Measurements from ENCODE around the gene NKAPD1.

DNA sequence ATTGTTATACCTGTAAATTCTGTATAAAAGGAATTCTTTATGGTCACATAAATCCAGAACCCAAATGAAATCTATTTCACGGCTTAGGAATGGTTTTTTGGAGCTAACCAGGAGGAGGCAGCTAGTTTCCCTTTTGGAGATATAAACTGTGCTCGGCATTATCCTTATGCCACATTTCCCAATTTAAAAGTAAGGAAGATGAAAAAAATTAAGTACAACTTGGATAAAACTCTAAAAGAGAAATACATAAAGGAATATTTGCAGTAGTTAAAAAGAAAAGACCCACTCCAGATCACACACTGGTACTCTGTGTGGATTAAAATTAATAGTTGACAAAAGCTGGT is 31.2 kb upstream of the NKAPD1 start:
- TF ChIP-seq CTCF (IDR thresholded peaks at IDR 0.05) (no peak), EZH2 (IDR thresholded peaks at IDR 0.05) (no peak)
